Inflammatory macrophage (primary cell): ENCODE measurements around the gene EFEMP1.
A peak's percentile ranks its signal among the peaks of the same experiment; 100 is the strongest.

Source experiments
- DNase-seq, 2 donors: peaks; one replicate each; pipeline ENCODE4 v3.0.0-alpha.2; 2020 to 2022

The EFEMP1 gene

DNA sequence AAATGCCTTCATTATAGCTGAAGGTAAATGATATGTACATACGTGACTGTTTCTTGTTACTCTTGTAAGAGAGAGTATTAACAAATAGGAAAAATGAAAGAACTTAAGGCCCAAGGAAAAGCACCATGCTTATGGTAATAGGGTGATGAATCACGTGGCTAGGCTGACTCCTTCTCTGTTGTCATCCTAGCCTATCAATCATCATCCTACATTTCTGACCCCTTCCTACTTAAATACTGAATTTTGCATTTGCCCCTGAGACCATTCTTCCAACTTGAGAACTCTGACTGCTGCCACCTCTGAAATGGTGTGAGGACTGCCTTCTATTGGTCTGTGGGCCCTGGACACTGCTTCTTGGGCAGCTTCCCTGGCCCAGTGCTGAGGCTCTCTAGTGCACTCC is 28.9 kb downstream of the EFEMP1 start:
- DNase-seq, result no peak

GRCh38 chr2:55891671-55892094 is 31.9 kb downstream of the EFEMP1 start:
- DNase-seq, result no peak

DNA sequence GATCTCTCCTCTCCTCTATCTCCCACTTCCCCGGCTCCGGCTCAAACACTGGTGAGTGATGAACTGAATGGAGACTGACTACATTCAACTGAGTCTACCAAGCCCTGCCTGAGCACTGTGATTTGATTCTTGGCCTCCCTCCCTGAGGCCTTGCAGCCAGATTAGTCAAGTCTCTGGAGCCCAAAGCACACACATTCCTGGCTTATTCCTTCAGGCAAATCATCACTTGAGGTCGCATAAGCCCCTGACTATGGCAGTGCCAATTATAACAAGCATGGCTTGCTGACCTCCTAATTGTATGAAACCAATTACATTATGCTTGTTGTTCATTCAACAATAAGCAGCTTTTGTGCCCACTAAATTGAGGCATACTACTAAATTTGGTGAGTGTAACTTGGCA is 34.6 kb downstream of the EFEMP1 start:
- no peak for DNase-seq

GRCh38 chr2:55887901-55888624 is 35.5 kb downstream of the EFEMP1 start:
- peak in 1 of 2 donors; percentile 10 for DNase-seq

- DNase-seq, result no peak
Observed at GRCh38 chr2:55887351-55887750, 36.2 kb downstream of the EFEMP1 start.

GRCh38 chr2:55885944-55886281 is 37.7 kb downstream of the EFEMP1 start:
- DNase-seq, result no peak

- DNase-seq, result peak; percentile 8 to 47
Observed at GRCh38 chr2:55885127-55885943, 38.2 kb downstream of the EFEMP1 start.

- no peak for DNase-seq
Observed at GRCh38 chr2:55883829-55884228, 39.8 kb downstream of the EFEMP1 start.

DNA sequence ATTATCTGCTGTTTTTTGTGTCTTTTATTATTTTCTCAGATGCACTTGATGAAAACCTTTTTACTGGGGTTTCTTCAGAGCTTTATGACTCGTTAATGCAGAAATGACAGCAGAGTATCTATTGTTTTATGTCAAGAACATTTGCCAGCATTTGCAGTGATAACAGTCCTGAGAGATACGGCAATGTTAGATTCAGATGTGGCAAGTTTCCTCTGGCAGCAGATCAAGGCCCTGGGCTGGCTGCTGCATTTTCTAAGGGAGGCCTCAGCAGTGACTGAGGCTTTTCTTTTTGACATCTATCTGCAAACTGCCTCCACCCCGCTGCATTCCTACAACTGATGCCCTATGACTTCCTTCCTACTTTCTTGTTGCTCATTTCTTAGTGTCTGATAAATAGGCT is 40.2 kb downstream of the EFEMP1 start:
- no peak for DNase-seq

GRCh38 chr2:55882954-55883353 is 40.6 kb downstream of the EFEMP1 start:
- DNase-seq, result no peak

DNA sequence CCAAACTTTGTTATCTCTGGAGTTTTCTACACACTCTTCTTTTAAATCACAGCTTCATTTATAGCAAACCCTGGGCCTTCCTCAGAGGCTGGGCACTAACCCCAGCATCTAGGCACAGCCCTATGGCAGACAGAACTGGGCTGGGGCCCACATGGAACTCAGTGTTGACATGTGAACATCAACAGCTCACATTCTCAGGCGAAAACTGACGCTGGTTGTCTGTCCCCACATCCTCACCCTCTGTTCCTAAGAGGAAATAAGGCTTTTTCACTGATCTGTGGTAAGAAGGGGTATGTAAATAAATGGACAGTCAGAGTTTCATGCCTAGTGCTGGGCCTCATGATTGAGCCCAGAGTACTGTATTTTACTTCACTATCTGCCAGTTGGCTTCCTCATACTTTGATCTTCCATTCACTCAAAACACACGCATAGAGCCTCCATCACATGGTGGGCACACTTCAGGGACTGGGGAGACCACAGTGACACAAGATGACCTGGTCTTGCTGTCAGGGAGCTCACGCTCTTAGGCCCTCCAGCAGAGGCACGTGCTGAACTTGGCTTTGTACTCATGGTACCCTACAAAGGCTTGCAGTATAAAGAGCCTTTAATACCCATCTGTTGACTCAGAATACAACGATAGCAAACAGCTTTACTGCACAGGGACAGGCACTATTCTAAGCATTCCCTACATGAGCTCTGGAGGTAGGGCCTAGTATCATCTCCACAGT is 43.0 kb downstream of the EFEMP1 start:
- DNase-seq, result peak in 1 of 2 donors; percentile 15

DNA sequence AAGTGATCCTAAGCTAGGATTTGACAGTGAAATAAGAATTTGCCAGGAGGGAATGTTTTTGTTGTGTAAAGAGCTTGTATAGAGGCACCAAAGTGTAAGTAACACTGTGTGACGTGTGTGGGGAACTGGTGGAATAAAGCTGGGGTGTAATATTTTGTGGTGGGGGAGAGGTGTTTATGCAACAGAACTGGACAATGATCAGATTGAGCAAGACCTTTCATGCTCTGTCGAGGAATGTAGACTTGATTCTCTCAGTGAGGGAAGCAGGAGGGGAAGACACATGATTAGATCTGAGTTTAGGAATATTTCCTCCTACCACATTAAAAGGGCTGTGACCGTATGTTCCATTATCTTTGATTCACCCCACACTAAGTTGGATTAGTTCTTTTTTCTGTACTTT is 43.6 kb downstream of the EFEMP1 start:
- DNase-seq, result peak; percentile 34 to 43

DNA sequence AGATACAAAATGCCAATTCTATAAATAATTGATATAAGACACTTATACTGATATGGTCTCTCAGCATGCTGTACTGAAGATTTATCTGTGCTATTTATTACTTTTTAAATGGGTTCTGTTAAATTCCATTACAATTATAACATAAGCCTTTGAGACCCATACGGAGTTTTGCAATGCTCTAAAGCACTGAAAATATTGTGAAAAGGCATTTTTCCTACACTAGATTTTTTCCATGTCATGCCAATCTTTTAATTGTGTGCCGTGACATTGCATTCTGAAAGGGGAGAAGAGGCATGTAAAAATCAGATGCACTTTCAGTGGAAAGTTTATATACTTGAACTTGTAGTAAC is 46.5 kb downstream of the EFEMP1 start:
- DNase-seq, result no peak

- DNase-seq, result no peak
Observed at GRCh38 chr2:55876429-55877086, 47.0 kb downstream of the EFEMP1 start.

DNA sequence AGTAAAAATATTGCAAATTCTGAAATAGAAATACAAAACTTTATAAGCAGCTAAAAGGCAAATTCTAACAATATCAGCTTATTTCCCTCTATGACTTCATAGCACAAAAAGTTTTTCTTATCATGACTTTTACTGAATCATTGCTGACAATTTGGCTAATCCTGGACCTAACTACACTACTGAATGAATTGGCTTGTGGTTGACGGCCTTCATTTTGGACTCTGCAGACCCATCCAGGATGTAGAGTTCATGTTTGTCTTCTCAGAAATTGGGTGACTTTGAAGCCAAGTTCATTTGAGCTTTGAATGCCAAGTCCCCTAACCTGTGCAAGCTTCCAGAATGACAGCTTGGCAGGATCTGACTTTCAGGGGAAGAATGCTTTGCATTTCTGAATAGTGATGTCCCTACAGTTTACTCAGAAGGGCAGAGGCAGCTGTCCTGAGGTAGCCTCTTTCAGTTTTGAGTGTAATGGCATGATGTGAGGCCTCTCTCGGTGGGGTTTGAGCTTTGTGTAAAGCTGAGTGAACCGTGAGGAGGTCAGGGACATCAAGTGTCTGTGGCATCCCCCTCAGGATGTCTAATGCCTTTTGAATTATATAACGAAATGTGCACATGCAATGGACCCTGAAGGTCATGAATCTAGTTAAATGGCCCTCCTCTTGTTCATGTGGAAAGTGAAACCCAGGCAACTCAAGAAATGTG is 48.0 kb downstream of the EFEMP1 start:
- no peak for DNase-seq

- no peak for DNase-seq
Observed at GRCh38 chr2:55874338-55874737, 49.2 kb downstream of the EFEMP1 start.

DNA sequence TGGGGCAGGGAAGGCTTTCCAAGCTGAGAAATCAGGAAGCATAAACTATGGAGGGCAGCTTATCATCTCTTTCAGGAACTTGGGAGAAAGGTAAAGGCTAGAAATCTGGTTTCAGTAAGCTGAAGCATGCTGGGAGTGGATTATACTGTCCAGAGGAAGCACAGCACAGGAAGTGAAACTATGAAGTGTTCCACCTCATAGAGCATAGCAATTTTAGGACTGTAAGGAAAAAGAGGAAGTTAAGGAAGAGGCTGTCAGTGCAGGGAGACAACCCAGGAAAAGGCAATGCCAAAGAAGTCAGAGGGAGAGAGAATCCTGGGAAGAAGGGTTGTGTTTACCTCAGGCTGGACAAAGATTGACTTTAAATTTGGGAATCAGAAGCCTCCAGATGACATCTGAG is 51.9 kb downstream of the EFEMP1 start:
- peak; percentile 62 to 73 for DNase-seq

- no peak for DNase-seq
Observed at GRCh38 chr2:55869637-55870325, 53.8 kb downstream of the EFEMP1 start.

- DNase-seq, result no peak
Observed at GRCh38 chr2:55865096-55865835, 58.3 kb downstream of the EFEMP1 start.

DNA sequence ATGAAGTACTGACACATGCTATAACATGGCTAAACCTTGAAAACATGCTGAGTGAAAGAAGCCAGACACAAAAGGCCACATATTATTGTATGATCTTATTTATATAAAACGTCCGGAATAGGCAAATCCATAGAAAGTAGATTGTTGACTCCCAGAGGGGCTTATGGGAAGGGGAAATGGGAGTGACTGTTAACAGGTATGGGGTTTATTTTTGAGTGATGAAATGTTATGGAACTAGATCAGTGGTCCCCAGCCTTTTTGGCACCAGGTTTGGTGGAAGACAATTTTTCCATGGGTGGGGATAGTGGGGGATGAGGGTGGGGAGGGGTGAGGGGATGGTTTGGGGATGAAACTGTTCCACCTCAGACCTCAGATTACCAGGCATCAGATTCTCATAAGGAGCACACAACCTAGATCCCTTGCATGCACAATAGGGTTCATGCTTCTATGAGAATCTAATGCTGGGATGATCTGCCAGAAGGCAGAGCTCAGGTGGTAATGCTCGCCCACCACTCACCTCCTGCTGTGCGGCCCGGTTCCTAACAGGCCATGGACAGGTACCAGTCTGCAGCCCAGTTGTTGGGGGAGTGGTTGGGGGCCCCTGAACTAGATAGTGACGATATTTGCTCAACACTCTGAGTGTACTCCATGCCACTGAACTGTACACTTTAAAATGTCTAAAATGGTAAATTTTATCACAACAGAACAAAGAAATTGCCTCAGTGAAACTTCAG is 59.1 kb downstream of the EFEMP1 start:
- no peak for DNase-seq
